GM21528 (cell line): ENCODE measurements around the gene UNK.
A peak's percentile ranks its signal among the peaks of the same experiment; 100 is the strongest.

Experiments
- ATAC-seq: cut with Tn5 transposase; IDR thresholded peaks from one replicate; pipeline ENCODE4 v1.9.1; 2021; ENCODE audit warnings: mild to moderate bottlenecking, moderate library complexity; ENCODE audit not compliant: unreplicated experiment, low FRiP score

The UNK gene, protein sequence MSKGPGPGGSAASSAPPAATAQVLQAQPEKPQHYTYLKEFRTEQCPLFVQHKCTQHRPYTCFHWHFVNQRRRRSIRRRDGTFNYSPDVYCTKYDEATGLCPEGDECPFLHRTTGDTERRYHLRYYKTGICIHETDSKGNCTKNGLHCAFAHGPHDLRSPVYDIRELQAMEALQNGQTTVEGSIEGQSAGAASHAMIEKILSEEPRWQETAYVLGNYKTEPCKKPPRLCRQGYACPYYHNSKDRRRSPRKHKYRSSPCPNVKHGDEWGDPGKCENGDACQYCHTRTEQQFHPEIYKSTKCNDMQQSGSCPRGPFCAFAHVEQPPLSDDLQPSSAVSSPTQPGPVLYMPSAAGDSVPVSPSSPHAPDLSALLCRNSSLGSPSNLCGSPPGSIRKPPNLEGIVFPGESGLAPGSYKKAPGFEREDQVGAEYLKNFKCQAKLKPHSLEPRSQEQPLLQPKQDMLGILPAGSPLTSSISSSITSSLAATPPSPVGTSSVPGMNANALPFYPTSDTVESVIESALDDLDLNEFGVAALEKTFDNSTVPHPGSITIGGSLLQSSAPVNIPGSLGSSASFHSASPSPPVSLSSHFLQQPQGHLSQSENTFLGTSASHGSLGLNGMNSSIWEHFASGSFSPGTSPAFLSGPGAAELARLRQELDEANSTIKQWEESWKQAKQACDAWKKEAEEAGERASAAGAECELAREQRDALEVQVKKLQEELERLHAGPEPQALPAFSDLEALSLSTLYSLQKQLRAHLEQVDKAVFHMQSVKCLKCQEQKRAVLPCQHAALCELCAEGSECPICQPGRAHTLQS

DNA sequence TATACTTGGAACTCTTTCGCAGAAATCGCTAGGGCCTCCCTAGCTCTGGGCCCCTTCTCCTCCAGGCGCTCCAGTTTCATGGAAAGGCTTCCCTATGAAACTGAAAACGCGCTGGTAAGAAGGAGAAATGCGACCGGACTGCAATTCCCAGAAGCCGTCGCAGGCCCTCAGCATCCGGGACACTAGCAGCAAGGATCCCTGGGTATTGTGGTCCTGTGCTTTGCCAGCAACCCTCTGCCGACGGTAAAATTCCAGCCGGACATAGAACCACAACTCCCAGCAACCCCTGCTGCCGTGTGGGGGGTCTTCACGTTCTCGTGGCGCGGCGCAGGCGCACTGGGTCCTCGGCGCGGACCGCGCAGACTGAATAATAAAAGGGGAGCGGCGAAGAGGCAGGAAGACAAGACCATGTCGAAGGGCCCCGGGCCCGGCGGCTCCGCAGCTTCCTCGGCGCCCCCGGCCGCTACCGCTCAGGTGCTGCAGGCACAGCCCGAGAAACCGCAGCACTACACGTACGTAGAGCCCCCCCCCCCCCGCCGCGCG lies at the start of gene UNK:
UNK (plus strand) TSS at position 334 of the 543 bp plus-strand sequence; CDS start at position 409, 75 bp downstream.
- ATAC-seq = peak; percentile 63

DNA sequence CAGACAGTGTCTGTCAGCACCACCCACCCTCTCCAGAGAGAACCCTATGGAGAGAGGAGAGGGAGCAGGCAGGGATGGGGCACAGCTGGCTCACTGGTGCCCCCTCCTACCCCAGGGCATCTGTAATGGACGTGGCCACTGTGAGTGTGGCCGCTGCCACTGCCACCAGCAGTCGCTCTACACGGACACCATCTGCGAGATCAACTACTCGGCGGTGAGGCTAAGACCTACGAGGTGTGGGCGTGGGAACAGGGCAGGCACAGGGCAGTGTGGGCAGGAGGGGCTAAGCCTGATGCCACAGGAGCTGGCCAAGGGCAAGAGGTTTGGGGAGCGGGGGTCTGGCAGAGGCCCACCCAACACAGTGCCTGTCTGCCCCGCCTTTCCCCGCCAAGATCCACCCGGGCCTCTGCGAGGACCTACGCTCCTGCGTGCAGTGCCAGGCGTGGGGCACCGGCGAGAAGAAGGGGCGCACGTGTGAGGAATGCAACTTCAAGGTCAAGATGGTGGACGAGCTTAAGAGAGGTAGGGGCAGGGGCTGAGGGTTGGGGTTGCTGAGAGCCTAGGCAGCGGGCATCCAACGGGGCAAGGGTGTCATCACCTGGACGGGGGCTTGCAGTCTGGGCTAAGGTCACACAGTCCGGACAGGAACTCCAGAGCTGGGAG lies 48.3 kb upstream of the UNK start:
- ATAC-seq = no peak

DNA sequence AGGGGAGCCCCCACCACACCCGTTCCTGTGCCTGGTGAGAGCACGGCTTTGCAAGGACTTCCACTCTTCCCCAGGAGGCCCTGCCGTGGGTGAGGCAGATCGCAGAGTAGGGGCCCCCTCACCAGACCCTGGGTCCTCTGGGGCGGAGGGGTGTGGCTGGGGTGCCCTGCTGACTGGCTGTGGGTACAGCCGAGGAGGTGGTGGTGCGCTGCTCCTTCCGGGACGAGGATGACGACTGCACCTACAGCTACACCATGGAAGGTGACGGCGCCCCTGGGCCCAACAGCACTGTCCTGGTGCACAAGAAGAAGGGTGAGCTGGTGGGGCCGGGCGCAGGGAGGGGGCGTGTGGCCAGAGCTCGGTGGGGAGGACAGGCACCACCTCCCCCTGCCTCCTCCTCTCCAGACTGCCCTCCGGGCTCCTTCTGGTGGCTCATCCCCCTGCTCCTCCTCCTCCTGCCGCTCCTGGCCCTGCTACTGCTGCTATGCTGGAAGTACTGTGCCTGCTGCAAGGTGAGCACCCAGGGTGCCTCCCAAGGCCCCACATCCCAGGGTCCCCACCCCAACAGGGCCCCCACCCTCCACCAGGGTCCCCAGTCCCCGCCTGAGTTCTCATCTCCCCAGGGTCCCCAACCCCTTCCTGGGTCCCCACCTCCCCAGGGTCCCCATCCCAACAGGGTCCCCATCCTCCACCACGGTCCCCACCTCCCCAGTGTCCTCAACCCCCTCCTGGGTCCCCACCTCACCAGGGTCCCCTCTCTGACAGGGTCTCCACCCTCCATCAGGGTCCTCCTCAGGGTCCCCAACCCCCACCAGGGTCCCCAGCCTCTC lies 47.3 kb upstream of the UNK start:
- ATAC-seq = no peak

DNA sequence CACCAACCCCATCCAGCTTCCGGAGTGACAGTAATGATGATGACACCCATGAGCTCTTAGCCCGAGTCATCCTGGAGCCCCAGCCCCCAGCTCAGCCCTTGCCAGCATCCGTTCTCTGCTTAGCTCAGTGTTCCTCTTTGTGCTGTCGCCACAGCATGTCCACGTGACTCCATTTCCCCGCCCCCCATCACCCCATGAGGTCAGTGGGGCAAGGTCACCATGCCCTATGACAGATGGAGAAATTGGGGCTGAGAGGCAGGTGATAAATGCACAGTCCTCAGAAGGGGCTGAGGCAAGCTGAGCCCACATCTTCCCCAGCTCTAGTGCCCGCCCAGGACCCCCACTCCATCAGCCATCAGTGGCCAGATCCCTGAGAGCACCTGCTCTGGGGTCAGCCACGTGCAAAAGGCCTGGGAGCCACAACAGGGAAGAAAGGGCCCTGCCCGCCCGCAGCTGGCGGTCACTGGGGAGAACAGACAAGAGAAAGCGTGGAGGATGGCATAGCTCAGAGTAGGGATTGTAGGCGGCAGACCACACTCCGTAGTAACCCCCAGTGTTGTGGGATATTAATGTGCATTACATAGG lies 46.3 kb upstream of the UNK start:
- no peak for ATAC-seq

DNA sequence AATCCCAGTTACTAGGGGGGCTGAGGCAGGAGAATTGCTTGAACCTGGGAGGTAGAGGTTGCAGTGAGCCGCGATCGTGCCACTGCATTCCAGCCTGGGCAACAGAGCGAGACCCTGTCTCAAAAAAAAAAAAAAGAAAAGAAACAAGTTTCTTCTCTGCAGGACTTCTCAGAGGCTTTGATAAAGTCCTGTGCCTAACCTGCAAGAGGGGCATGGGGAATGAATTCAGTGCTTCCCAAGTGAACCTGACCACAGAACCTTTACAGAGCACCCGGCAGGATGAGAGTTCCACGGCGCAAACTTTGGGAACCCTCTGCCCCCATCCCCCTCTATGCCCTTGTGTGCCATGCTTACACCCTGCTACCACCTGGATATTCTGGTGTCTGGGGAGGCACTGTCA lies 45.4 kb upstream of the UNK start:
- no peak for ATAC-seq

DNA sequence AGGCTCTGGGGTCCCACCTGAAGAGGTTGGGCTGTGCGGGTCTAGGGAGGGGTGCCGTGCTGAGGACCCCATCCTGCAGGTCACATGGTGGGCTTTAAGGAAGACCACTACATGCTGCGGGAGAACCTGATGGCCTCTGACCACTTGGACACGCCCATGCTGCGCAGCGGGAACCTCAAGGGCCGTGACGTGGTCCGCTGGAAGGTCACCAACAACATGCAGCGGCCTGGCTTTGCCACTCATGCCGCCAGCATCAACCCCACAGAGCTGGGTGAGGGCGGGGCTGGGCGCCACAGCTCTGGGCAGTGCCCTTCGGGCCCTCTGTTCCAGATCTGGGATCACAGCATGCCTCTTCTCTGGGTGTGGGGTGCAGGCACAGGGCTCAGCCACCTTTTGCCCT lies 44.8 kb upstream of the UNK start:
- ATAC-seq = no peak

DNA sequence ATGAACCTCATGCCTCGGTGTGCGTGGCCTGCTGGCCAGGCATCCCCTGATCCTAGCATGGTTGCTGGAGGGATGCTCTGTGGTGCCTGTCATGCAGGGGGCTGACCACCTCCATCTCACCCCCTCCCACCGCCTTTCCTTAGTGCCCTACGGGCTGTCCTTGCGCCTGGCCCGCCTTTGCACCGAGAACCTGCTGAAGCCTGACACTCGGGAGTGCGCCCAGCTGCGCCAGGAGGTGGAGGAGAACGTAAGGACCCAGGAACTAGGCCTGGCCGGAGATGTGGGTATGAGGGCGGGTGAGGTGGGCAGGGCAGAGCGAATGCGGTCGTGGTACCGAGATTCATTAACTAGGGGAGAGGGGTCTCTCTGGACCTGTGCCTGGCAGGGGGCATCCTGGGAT lies 44.4 kb upstream of the UNK start:
- ATAC-seq = no peak

DNA sequence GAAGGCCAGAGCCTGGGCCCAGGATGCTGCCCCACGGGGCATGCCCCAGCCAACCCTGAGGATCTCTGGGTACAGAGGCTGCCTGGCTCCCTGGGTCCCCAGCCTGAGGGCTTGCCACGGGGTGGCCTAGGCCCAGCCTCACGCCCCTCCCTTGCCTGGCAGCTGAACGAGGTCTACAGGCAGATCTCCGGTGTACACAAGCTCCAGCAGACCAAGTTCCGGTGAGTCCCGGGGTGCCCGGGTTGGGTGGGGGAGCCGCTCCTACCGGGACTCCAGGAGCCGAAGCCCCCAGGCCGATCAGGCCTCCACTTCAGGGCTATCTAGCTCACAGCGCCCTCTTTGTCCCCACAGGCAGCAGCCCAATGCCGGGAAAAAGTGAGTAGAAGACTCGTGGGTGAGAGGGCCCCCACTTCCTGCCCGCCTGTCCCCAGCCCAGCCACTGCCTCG lies 44.0 kb upstream of the UNK start:
- no peak for ATAC-seq

DNA sequence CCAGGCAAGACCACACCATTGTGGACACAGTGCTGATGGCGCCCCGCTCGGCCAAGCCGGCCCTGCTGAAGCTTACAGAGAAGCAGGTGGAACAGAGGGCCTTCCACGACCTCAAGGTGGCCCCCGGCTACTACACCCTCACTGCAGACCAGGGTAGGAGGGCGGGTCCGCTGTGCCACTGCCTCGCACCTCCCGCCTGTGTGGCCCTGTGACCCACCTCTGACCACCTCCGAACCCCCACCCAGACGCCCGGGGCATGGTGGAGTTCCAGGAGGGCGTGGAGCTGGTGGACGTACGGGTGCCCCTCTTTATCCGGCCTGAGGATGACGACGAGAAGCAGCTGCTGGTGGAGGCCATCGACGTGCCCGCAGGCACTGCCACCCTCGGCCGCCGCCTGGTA lies 42.3 kb upstream of the UNK start:
- no peak for ATAC-seq

DNA sequence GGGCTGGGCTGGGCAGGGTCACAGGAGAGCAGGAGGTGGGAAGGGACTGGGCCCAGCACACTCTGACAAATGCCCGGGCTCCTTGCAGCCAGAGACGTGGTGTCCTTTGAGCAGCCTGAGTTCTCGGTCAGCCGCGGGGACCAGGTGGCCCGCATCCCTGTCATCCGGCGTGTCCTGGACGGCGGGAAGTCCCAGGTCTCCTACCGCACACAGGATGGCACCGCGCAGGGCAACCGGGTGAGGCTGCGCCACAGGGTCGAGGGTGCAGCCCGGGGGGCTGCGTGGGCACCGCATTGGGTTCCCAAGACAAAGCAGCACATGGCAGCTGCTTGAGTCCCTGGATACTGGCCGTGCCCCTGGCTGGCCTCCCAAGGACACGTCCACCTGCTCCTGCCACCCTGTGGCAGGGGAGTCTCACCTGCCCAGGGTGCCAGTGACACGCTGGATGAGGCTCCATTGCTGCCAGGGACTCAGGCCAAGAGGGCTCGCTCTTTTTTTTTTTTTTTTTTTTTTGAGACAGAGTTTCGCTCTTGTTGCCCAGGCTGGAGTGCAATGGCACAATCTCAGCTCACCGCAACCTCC lies 40.9 kb upstream of the UNK start:
- no peak for ATAC-seq

DNA sequence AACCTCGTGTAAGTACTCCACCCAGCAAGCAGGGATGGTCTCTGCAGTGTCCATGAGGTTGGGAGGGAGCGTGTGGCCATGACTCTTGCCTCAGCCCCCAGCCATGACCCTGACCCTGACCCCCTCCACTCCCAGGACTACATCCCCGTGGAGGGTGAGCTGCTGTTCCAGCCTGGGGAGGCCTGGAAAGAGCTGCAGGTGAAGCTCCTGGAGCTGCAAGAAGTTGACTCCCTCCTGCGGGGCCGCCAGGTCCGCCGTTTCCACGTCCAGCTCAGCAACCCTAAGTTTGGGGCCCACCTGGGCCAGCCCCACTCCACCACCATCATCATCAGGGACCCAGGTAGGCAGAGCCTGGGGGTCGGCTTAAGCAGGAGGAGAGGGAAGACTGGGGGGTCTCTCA lies 35.9 kb upstream of the UNK start:
- ATAC-seq = no peak

DNA sequence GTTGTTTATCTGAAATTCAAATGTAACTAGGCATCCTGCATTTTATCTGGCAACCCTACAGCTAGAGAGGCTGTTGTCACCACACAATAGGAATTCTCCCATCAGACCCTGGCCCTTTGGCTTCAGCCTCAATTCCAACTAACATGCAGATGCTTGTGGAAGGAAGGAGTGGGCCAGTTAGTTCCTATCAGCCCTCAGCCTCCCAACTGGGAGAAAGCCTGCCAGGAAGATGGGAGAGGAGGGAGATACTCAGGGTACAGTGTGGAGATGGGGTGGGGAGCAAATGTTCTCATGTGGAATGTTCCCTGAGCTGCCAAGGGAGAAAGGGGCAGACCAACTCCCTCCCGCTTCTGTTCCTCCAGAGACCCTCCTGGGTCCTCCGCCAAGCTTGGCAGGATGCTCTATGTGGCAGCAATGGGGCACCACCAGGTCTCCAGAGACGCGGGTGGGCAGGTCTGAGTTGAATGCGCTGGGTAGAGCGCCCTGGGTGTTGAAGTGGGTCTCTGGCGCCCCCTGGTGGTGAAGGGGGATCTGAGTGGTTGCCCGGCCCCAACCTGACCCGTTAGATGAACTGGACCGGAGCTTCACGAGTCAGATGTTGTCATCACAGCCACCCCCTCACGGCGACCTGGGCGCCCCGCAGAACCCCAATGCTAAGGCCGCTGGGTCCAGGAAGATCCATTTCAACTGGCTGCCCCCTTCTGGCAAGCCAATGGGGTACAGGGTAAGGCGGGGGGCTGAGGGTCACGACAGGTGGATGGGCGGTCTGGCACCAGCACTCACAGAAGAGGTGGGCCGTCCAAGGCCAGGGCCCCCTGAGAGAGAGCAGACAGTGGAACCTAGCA lies 34.8 kb upstream of the UNK start:
- ATAC-seq = no peak

DNA sequence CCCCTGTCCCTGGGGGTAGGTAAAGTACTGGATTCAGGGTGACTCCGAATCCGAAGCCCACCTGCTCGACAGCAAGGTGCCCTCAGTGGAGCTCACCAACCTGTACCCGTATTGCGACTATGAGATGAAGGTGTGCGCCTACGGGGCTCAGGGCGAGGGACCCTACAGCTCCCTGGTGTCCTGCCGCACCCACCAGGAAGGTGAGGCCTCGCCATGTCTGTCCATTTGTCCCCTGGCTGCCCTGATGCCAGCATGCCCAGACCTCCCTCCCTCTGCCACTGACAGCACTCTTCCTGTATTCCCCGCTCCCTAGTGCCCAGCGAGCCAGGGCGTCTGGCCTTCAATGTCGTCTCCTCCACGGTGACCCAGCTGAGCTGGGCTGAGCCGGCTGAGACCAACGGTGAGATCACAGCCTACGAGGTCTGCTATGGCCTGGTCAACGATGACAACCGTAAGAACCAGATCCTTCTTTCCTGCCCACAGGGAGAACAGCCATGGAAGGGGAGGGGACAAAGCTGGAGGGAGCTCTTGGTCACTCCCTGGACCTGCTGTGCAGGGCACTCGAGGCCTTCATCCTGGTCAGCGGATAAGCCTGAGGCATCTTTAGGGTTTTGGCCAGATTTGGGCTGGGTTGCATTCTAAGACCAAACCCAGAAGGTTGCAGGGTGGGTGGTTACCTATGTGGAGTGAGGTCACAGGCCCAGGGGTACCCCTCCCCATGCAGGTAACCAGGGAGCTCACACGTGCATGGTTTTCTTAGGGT lies 33.8 kb upstream of the UNK start:
- no peak for ATAC-seq

DNA sequence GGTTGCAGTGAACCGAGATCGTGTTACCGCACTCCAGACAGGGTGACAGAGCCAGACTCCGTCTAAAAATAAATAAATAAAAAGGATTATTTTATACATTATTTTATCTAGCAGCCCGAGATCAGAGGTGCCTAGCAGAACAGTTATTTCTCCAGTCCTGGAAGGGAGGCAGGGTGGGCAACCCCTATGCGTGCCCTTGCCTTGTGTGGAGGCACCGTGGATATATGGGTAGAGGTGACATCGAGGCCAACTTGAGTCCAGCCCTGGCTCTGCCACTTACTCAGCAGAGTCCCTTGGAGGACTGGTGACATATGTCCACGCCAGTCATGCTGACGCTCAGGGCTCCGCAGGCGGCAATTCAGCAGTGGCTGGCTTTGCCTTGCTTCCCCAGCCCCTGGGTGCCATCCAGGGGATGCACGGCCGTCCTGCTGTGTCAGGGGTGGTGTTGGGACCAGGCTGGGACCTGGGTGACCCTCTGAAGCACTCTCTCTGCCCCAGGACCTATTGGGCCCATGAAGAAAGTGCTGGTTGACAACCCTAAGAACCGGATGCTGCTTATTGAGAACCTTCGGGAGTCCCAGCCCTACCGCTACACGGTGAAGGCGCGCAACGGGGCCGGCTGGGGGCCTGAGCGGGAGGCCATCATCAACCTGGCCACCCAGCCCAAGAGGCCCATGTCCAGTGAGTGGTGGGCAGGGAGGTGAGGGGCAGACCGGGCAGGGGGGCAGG lies 32.8 kb upstream of the UNK start:
- no peak for ATAC-seq

DNA sequence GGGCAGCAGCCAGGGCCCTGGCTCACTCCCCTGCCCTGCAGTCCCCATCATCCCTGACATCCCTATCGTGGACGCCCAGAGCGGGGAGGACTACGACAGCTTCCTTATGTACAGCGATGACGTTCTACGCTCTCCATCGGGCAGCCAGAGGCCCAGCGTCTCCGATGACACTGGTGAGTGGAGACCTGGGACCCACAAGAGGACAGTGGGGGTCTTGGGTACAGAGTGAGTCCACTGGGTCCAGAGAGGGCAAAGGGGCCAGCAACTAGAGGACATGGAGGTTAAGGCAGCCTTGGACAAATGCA lies 32.2 kb upstream of the UNK start:
- ATAC-seq = no peak

DNA sequence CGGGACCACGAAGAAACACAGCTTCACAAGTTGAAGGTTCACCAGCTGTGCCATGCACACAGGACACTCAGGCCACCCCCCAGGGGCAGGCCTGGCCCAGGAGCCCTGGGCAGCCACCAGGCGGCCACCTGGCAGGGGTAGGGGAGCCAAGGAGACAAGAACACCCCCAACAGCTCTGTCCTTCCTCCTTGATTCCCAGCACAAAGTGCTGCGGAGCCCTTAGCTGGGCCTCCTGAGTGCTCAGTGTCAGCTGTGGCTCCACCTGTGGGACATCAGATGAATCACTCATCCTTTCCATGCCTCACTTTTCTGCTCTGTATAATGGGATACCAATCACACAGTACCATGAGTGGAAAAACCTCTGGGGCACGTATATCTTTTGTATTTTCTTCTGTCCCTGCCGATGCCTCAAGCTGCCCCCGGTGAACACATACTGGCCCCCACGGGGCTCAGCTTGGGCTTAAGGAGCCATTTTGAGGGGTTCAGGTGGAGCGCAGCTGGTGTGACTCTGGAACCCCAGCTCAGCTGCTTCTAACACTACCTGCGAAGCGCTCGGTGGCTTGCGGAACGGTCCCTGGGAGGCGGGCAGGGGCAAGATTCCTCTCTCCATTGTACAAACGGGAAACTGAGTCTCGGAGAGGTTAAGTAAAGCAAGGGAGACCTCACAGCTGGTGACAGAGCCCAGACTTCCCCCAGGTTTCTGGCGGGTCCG lies 31.6 kb upstream of the UNK start:
- ATAC-seq = no peak
